ENCODE results near the gene ZNF664.

ZNF664 gene

DNA sequence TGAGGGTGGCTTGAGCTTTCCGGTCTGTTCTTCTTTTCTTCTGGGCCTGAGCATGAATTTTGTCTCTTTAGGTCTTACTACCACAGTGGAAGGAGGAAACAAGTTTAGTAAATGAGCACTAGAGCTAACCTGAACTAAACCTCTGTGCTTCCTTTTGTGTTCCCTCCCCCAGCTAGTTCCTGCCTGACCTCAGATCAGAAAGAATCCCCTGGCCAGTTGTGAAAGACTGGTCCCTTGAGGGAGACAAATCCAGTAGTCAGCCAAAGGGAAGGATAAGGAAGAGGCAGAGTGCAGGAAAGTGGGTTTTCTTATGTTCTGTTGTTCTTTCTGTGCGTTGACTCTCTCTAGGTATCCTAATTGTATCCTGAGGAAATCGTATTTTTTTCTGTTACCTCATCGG lies 17.5 kb downstream of the ZNF664 start:
- DNase-seq (ENCODE audit: low spot score) = peak; percentile 71

DNA sequence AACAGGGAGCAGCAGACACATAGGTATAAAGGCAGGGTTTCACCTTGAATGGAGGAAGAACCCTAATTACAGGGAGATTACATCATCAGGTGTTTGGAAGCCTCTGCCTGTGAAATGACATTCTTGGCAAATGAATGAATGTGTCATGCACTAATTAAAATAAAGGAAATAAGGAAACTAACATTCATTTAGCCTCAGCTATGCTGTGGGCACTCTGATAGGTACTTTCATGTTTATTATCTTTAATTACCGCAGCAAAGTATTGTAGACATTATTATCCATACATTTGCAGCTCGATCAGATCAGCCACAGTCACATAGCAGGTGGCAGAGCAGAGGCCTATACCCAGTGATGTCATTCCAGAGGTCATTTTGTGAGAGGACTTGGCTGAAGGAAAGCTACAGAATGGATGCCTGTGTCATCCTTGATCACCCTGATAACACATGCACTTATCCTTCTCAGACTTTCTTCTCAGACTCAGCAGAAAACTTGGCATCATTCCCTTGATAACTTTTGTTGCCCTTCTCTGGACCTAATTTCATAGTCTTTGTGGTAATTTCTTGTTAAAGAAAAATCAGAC lies 18.4 kb downstream of the ZNF664 start:
- DNase-seq (ENCODE audit: low spot score) = no peak

DNA sequence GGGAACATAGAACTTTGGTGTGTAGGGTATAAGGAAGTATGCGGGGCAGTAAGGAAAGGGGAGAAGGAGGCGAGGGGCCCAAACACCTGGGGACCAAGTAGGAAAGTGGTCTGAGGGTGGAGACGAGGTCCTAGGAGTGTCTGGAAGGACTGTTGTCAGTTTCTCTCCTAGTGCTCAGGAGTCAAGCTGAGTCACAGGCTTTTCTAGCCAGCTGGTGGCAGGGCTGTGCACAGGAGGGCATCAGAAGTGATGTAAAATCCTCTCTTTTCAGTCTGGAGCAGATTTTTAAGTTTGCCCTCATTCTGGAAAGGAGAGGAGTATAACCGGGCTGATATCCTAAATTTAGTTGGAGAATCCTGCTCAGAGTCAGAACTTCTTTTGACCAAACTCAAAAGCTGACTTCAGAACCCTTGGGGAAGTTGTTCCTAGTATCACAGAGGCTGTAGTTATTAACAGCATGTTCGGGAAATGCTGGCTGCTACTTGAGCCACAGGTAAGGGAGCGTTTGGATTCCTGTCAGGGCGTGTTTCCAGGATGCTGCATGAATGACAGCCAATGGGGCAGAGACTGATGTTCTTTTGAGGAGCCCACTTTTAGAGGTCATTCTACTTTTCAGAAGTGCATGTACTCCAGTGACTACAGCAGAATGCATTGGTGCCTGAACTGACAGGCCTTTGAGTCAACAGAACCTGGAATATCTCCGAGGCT lies 19.3 kb downstream of the ZNF664 start:
- DNase-seq (ENCODE audit: low spot score) = no peak

DNA sequence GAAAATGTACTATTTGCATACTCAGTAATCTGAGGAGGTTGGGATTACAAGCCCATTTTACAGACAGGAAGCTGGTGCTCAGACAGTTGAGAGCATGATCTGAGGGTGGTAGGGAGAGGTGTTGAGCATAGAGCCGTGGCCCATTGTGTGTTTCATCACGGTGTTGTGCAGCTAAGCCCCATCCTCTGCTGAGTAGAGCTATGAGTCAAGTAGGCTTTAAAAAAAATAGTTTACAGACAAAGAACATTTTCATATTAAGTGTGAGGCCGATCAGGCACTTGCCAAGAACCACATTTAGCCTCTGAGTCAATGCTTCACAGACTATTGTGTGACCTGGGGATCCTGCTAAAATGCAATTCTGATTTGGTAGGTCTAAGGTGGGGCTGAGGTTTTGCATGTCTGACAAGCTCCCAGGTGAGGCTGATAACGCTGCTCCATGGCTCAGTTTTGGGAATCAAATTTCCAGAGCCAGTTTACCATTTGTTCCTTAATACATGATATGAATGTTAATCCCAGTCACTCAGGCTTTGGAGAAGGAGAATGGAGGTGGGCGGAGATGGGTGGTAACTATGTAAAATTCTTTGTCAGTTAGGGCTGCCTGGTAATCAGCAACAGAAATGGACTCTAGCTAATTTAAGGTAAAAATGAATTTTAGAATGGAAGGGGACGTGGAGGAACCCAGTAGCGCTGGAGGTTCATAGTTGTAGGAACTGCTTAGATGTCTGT lies 22.2 kb downstream of the ZNF664 start:
- DNase-seq (ENCODE audit: low spot score) = peak; percentile 64

GRCh38 chr12:123996581-123996980 lies 23.6 kb downstream of the ZNF664 start:
- no peak for DNase-seq (ENCODE audit: low spot score)

DNA sequence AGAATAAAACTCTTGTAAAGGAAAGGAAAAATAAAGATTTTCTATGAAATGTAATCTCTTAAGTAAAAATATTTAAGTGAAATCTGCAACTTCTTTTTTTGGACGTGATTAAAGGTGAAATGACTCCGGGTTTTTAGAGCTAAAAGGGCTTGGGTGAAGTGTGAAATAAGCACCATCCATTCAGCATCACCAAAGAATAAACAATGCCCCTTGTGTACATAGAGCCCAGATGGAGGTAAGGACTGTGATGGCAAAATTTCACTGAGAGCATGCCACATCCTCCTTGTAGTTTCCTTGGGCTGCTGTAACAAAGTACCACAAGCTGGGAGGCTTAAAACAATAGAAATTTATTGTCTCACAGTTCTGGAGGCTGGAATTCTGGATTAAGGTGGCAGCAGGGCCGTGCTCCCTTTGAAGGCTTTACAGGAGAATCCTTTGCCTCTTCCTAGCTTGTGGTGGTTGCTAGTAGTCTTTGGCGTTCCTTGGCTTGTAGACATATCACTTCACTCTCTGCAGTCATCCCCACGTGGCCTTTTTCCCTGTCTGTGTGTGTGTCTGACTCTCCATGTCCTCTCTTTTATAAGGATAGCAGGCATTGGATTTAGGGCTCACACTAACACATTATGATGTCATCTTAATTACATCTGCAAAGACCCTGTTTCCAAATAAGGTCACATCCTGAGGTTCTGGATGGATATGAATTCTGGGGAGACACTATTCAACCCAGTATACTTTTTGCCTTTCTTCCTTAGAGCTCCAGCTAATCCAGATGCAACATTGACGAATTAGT lies 24.2 kb downstream of the ZNF664 start:
- no peak for DNase-seq (ENCODE audit: low spot score)

GRCh38 chr12:123997908-123998307 lies 24.9 kb downstream of the ZNF664 start:
- DNase-seq (ENCODE audit: low spot score) = no peak

- DNase-seq (ENCODE audit: low spot score) = no peak
These were observed 25.5 kb downstream of the ZNF664 start for GRCh38 chr12:123998344-123998990.

DNA sequence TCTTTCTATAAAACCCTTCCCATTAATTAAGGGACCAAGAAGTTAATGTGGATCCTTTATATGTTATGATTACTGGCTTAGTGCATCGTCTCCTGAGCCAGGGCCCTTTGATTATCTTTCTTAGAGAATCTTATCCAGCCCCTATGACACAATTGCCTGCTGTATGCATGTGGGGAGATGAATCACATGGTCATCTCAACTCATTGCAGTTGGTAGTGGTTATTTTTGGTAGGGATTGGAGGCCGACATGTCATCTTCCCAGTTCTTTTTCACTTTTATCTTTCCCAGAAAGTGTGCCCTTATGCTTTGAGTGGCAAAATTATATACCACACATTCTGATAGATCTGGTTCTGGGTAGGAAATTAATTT lies 26.0 kb downstream of the ZNF664 start:
- peak; percentile 43 for DNase-seq (ENCODE audit: low spot score)

GRCh38 chr12:124000111-124000510 lies 27.1 kb downstream of the ZNF664 start:
- DNase-seq (ENCODE audit: low spot score) = no peak

DNA sequence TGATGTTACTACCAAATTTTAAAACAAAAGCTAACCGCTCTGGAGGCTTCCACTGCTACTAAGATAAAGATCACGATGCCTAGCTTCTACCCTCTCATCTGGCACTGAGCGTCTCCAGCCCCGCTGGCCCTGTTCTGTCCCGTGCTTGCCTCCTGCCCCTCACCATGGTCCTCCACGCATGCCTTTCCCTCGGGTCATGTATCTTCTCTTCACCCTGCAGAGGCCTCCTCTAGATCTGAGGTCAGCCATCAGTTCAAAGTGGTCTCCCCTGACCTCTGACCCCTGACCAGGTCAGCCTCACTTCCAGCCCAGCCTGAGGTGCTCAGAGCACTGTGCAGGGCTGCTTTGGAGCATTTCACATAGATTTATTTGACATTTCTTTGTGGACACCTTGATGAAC lies 28.3 kb downstream of the ZNF664 start:
- no peak for DNase-seq (ENCODE audit: low spot score)

GRCh38 chr12:124002021-124002644 lies 29.1 kb downstream of the ZNF664 start:
- DNase-seq (ENCODE audit: low spot score) = no peak

DNA sequence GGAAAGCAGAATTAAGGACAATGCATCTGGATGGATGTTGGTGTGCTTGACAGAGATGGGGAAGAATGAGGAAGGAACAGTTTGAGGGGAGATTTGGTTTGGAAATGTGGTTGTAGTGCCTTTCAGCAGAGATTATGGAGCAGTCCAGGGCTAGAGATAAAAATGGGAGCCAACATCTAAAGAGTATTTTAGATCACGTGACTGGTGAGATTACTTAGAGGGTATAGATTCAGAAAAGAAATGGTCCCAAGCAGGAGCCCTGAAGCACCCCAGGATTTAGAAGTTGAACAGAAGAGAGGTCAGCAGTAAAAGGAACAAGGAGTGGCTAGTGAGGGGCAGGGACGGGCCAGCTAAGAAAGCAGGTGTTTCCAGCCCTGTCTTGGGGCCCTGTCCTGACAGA lies 29.6 kb downstream of the ZNF664 start:
- no peak for DNase-seq (ENCODE audit: low spot score)

DNA sequence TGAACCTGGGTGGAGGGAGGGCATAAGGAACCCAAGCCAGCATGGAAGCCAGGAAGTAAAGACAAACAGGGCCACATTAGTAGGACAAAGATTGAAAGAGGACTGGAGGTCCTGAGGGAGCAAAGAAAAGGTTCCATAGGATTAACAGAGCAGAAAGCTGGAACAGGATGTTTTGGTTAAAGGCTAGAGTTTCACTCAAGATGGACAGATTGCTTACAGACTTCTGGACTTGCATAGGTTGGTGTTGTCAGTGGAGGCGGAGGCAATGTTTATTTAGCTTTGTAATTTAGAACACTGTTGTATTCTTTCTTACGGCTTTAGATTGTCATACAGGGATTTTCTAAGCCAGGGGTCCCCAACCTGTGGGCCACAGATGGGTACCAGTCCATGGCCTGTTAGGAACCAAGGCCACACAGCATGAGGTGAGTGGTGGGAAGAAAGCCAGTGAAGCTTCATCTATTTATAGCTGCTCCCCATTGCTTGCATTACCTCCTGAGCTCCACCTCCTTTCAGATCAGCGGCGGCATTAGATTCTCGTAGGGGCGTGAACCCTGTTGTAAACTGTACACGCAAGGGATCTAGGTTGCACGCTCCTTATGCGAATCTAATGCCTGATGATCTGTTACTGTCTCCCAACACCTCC lies 31.3 kb downstream of the ZNF664 start:
- no peak for DNase-seq (ENCODE audit: low spot score)

GRCh38 chr12:124006085-124006845 lies 33.2 kb downstream of the ZNF664 start:
- DNase-seq (ENCODE audit: low spot score) = no peak

DNA sequence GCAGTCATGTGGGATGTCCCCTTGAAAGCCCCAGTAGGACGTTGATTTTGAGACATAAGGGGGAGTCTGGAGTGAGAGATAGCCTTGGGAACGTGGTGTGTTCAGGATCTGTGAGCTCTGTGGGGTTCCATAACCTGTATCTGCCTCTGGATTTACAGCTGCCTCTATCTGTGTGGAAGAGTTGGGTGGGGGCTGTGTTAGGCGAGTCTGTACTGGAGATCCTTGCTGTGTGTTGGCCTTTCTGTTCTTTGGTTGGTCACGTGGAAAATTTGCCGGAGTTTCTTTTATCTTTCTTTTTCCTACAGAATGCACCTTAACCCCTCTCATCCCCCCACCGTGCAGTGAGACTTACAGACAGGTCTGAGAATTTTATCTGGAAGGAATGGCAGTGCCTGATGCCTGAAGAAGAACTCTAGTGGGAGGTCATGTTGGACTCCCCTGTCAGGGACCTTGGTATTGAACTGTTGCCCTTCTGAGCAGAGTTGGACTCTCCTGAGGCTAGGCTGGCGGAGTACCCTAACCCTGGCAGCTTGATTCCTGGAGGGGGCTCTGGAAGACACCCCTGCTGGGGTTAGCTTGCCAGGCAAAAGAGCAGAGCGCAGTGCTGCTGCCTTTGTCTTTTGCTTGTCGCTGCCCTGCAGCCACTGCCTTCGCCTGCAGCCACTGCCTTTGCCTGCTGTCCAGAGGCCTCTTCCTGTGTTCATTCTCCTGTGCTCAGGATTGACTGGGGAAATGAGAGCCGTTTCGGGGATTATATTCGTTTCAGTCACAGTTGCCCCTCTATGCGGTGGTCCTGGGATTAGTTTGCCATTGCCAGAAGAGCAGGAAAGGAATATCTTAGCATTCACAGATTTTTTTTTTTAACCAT lies 34.1 kb downstream of the ZNF664 start:
- no peak for DNase-seq (ENCODE audit: low spot score)

DNA sequence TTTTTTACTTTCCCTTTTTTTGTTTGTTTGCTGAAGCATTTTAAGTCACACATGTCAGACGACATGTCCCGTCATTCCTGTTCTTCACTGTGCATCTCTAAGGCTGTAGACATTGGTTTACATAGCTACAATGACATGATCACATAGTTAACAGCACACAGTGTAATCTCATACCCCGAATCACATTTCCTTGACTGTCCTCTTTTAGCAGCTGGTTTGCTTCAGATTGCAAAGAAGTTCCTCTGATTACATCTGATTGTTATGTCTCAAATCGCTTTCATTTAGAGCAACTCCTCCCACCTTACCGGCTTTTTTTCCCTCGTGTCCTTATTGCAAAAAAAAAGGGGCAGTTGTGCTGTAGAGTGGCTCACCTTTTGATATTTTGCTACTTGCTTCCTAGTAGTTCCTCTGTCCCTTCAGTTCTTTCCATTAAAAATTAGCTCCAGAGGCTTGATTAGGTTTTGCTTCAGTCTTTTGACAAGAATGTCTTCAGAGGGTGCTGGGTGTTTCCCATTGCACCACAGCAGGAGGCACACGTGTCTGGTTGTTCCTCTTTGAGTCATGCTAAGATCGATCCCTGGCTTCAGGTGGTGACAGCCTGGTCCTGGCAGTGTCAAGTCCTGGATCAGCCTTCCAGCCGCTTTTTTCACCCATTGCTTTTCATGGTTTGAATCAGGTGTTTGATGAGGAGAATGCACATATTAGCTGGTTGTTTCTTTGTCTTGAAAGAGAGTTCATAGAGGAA lies 35.0 kb downstream of the ZNF664 start:
- DNase-seq (ENCODE audit: low spot score) = no peak

DNA sequence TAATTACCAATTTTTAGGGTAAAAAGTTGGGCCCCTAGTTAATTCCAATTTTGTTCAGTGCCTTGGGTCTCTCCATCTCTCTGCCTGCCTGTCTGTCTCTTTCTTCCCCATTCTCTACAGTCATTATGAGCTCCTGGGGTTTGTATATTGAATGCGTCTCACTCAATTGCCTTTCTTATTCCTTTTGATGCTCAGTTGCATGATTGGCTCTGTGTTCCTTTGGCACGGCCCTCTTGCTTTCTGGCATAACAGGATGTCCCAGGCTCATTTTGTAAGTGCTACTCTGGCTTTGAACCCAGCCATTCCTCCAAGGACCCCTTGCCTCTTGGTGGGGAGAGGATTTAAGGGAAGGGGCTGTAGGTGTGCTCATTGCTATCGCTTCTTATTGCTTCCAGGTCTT lies 35.6 kb downstream of the ZNF664 start:
- DNase-seq (ENCODE audit: low spot score) = no peak

- DNase-seq (ENCODE audit: low spot score) = no peak
These were observed 36.8 kb downstream of the ZNF664 start for GRCh38 chr12:124009781-124010180.

Data from AG08395 (cell line).